D721Med (cell line): Measurements from ENCODE around the gene USP8.

Experiments used
- DNase-seq: peaks from one replicate; pipeline ENCODE4 v3.0.0; 2011; ENCODE audit warnings: low spot score; ENCODE audit not compliant: insufficient read length
- FAIRE-seq: peaks from 2 replicates; lab custom pipeline; 2011; peaks lifted over from hg19 to GRCh38; lab: Jason Lieb, UNC
- TF ChIP-seq, protein P1 (sequence below): IDR thresholded peaks from 2 replicates; pipeline ENCODE4 v1.5.1; 2012; ENCODE audit warnings: mild to moderate bottlenecking, control low read depth; ENCODE audit not compliant: insufficient read depth; ENCODE audit errors: missing control alignments

Gene USP8

DNA sequence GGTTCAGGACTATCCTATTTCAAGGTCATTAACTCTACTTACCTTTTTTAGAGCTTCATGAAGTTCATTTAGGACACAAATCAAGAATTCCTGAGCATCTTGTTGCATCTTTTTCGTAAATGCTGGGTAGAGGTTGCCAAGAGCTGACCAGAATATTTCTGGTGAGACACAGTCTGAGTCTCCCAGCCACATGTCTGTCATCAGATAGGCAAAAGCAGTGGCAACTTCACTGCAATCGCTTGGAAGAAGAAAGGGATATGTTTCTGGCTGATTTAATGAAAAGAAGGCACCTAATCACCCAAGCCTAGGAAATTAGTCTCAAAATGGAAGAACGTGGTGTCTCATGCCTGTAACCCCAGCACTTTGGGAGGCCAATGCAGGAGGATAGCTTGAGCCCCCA lies 119.4 kb downstream of the USP8 start:
- no peak for FAIRE-seq
- no peak for DNase-seq
- TF ChIP-seq, protein P1, sequence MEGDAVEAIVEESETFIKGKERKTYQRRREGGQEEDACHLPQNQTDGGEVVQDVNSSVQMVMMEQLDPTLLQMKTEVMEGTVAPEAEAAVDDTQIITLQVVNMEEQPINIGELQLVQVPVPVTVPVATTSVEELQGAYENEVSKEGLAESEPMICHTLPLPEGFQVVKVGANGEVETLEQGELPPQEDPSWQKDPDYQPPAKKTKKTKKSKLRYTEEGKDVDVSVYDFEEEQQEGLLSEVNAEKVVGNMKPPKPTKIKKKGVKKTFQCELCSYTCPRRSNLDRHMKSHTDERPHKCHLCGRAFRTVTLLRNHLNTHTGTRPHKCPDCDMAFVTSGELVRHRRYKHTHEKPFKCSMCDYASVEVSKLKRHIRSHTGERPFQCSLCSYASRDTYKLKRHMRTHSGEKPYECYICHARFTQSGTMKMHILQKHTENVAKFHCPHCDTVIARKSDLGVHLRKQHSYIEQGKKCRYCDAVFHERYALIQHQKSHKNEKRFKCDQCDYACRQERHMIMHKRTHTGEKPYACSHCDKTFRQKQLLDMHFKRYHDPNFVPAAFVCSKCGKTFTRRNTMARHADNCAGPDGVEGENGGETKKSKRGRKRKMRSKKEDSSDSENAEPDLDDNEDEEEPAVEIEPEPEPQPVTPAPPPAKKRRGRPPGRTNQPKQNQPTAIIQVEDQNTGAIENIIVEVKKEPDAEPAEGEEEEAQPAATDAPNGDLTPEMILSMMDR = no peak

DNA sequence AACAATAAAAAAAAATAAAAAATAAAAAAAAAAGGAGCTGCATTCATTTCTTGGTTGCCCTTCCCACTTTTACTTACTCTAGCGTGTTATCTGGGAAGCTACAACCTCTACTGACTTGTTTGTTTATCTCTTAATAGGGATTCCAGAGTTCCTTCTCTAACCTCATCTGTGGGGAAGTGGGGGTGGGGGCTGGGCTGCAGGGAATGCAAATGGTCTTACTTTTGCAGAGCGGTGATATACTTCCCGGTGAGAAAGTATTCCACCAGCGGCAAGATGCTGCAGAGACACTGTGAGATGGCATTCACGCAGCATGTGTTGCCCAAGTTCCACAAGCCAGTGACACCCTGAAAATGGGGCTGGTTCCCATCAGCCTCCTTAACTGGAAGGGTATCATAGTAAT lies 120.2 kb downstream of the USP8 start:
- TF ChIP-seq, protein P1 = no peak
- FAIRE-seq (no peak), DNase-seq (no peak)

DNA sequence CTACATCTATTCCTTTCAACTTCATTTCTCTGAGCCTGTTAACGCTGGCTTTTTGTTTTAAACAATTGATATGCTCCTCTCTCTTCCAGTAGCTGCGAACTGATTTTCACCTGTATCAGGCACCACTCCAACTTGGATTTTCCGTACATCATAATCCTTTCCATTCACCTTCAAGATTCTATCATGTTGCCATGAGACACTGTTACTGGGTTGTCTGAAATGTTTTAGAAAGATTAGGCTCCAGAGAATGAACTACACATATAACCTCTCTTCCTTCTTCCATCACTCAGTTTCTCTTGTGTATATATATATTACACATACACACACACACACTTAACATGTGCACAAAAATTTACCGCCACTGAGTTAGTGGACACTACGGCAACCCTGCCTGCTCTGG lies 122.4 kb downstream of the USP8 start, which contains the start of gene USP50:
USP50 (minus strand) TSS at position 101 of the 400 bp plus-strand sequence. CDS start 141 bp downstream, outside the sequence.
- no peak for DNase-seq
- TF ChIP-seq, protein P1 = no peak
- no peak for FAIRE-seq

DNA sequence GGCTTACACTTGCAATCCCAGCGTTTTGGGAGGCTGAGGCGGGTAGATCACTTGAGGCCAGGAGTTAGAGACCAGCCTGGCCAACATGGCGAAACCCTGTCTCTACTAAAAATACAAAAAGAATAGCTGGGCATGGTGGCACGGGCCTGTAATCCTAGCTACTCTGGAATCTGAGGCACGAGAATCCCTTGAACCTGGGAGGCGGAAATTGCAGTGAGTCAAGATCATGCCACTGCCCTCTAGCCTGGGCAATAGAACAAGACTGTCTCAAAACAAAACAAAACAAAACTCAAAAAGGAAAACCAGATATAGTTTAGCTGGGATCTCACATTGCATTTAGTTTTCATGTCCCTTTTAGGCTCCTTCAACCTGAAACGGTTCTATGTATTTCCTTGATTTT lies 125.1 kb downstream of the USP8 start:
- DNase-seq (no peak), FAIRE-seq (no peak)
- TF ChIP-seq, protein P1 = no peak

DNA sequence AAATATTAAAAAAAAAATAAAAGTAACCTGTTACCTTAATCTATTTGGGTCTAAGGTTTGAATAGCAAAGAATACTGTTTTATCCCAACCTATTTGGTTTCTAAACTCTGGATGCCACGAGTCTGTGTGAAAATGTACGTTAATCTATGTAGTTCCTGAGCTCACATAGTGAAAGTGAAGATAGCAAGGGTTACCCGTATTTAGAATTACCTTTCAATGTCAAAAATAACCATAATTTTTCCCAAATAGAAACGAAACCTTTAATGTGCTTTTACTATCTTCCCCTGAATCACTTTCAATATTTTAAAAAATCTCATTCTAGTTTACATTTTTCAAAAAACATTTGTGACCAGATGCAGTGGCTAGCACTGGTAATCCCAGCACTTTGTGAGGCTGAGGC lies 128.0 kb downstream of the USP8 start:
- DNase-seq = no peak
- FAIRE-seq = no peak
- TF ChIP-seq, protein P1 = no peak

DNA sequence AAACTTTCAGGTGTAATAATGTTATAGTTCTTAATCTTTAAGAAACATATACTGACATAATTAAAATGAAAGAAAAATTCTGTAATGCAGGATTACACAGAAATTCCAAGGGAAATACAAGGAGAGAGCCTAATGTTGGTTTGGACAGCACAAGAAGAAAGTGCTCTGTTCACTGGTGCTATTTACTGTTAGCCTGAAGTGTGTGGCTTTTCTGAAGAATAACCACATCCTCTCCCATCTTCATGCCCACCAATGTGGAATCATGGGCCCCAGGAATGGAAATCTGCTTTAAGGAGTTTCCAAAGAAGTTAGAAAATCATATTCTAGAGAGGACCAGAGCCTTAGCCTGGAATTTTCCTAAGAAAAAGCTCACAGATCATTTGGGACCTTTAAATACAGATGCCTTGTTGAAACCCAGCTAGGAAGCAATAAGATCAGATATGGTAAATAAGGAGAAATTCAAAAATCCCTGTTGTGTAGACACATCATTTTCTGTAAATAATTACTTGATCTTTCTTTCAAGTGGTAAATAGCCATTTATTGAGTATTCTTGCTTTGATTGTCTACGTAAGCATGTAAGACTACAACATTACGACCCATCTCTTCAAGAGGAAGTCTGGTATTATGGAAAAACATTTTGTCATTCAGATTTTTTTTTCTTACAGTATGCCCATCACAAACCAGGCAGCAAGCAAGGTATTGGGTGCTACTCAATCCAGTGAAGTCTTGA lies 132.6 kb downstream of the USP8 start:
- DNase-seq = no peak
- no peak for FAIRE-seq
- TF ChIP-seq, protein P1 = no peak

DNA sequence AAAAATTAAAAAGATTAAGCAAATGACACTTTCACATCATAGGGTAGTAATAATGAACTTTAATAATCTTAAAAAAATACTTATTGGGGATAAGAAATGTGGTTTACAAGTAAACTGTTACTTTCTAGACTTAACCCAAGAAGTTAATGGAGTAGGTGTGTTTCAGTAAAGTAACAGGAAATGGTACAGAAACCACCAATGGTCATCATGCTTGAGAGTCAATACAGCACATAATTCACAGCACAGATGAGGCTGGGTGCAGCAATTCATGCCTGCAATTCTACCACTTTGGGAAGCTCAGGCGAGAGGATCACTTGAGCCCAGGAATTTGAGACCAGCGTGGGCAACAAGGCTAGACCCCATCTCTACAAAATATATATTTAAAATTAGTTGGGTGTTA lies 133.8 kb downstream of the USP8 start:
- TF ChIP-seq, protein P1 = no peak
- DNase-seq (no peak), FAIRE-seq (no peak)
